Upper lobe of right lung (tissue), 1 donor: ENCODE measurements around the gene PCGF3. TPM values are rescaled to one million over a fixed set of nuclear protein-coding genes. Genes with fewer than 3 reads are reported as not detected.
A peak's percentile ranks its signal among the peaks of the same experiment; 100 is the strongest.

ENCODE experiments used
- ATAC-seq: fragments of 200-7000 bp; cut with Tn5 transposase; one replicate; pipeline ENCODE4 v1.9.1; 2020; ENCODE audit warnings: mild to moderate bottlenecking, moderate library complexity
- DNase-seq: peaks from one replicate; pipeline ENCODE4 v3.0.0-alpha.2; 2020
- H3K27ac ChIP-seq: fragments of 200-600 bp; one replicate; pipeline ENCODE4 v1.8.0; 2022
- H3K27me3 ChIP-seq: fragments of 200-600 bp; one replicate; pipeline ENCODE4 v1.8.0; 2022; ENCODE audit warnings: mild to moderate bottlenecking
- H3K36me3 ChIP-seq: fragments of 200-600 bp; one replicate; pipeline ENCODE4 v1.8.0; 2022
- H3K4me1 ChIP-seq: fragments of 200-600 bp; one replicate; pipeline ENCODE4 v1.8.0; 2022
- H3K4me3 ChIP-seq: fragments of 200-600 bp; one replicate; pipeline ENCODE4 v1.8.0; 2022; ENCODE audit warnings: mild to moderate bottlenecking
- H3K9me3 ChIP-seq: fragments of 200-600 bp; one replicate; pipeline ENCODE4 v1.8.0; 2022
- CTCF ChIP-seq: fragments of 200-600 bp; IDR thresholded peaks from one replicate; pipeline ENCODE4 v1.8.0; 2022; ENCODE audit warnings: antibody characterized with exemption
- intact Hi-C: fragments of 100-400 bp; cut with DNase I; formaldehyde crosslinking; loops from one replicate; pipeline ENCODE4 v1.11.0; 2022
- total RNA-seq: library from RNA; stranded (reverse); fragmentation: NEBNext Ultra II Directional; extraction: Animal tissue kit (Norgen Biotek cat#: 25700); gene quantifications from one replicate; pipeline ENCODE4 v1.2.1, GENCODE V29; 2021
- donor health status: DM: no; HTN: yes; CAD: no; lungs with severe emphysema.

The PCGF3 gene
- total RNA-seq, 1 donor from 2014 or later = 42.2 TPM

DNA sequence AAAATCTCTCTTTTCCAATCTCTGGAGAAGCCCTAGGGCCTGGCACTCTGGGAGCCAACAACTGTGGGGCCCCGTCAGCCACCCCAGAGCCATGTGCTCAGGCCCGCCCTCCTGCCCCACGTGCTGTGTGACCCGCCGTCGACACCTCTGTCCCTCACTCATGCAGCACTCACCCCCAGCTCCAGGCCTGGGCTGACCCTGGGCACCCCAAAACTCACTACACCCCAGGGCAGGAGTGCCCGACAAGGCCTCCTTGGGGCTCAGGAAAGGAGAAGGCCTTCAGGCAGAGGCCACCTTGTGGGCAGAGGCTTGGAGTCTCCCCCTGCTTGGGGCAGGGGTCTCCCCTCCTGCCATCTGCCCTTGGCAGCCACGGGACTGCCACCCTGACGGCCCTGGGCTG is 25.5 kb upstream of the PCGF3 start:
- no peak overlapping the region for H3K4me3 ChIP-seq
- intact Hi-C loops = no loop called here
- H3K4me1 ChIP-seq = peaks cover 24% of the 10 kb centered on the region
- H3K9me3 ChIP-seq = no peaks in the 10 kb centered on the region
- no peaks in the 10 kb centered on the region for H3K27me3 ChIP-seq
- no peak for TF ChIP-seq CTCF
- H3K36me3 ChIP-seq = no peaks in the 10 kb centered on the region
- ATAC-seq (no peak), DNase-seq (no peak)
- no peak overlapping the region for H3K27ac ChIP-seq

- H3K4me3 ChIP-seq = peak overlapping the region; percentile 60
- no peak overlapping the region for H3K27ac ChIP-seq
- H3K27me3 ChIP-seq = no peaks in the 10 kb centered on the region
- ATAC-seq = peak; percentile 1
- peaks cover 19% of the 10 kb centered on the region for H3K4me1 ChIP-seq
- intact Hi-C loops = no loop called here
- TF ChIP-seq CTCF = no peak
- no peaks in the 10 kb centered on the region for H3K36me3 ChIP-seq
- DNase-seq = peak; percentile 74
- no peaks in the 10 kb centered on the region for H3K9me3 ChIP-seq
Measured at GRCh38 chr4:680551-680927, 25.1 kb upstream of the PCGF3 start.

GRCh38 chr4:680928-681645 is 24.5 kb upstream of the PCGF3 start:
- H3K36me3 ChIP-seq = no peaks in the 10 kb centered on the region
- peak; percentile 87 for DNase-seq
- no peaks in the 10 kb centered on the region for H3K9me3 ChIP-seq
- intact Hi-C loops = no loop called here
- H3K4me3 ChIP-seq = peak overlapping the region; percentile 60
- peak; percentile 50 for ATAC-seq
- H3K27me3 ChIP-seq = no peaks in the 10 kb centered on the region
- peaks cover 19% of the 10 kb centered on the region for H3K4me1 ChIP-seq
- TF ChIP-seq CTCF = no peak
- H3K27ac ChIP-seq = no peak overlapping the region

DNA sequence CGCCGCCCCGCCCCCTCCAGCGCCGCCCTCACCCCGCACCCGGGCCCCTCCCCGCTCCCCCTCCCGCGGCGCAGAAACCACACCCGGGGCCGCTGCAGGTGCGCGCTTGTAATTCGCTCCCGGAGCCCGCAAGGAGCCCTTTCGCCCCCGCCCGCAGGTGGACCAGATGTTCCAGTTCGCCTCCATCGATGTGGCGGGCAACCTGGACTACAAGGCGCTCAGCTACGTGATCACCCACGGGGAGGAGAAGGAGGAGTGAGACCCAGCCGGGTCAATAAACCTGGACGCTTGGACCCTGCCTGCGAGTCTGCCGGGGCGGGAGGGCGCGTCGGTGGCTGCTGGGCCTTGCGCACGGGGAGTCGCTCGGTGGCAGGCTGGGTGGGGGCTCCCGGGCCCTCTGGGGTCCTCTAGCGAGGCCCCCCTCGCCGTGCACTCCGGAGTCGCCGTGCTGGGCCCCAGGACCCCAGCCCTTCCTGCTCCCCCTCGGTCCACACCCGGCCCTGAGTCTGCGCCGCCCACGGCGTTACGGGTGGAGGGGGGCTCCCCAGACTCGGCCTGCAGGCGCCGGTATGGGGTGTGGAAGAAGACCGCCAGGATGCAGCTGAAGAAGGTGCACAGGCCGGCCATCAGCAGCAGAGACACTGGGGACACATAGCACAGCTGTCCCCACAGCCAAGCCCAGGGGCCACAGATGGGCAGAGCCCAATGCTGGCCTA is 23.7 kb upstream of the PCGF3 start:
- Histone ChIP-seq H3K36me3 (no peaks in the 10 kb centered on the region), H3K4me3 (no peak overlapping the region), H3K27ac (no peak overlapping the region), H3K4me1 (peaks cover 21% of the 10 kb centered on the region), H3K9me3 (no peaks in the 10 kb centered on the region), H3K27me3 (no peaks in the 10 kb centered on the region)
- intact Hi-C loops = no loop called here
- no peak for TF ChIP-seq CTCF
- DNase-seq = peak; percentile 85
- peak; percentile 51 for ATAC-seq

DNA sequence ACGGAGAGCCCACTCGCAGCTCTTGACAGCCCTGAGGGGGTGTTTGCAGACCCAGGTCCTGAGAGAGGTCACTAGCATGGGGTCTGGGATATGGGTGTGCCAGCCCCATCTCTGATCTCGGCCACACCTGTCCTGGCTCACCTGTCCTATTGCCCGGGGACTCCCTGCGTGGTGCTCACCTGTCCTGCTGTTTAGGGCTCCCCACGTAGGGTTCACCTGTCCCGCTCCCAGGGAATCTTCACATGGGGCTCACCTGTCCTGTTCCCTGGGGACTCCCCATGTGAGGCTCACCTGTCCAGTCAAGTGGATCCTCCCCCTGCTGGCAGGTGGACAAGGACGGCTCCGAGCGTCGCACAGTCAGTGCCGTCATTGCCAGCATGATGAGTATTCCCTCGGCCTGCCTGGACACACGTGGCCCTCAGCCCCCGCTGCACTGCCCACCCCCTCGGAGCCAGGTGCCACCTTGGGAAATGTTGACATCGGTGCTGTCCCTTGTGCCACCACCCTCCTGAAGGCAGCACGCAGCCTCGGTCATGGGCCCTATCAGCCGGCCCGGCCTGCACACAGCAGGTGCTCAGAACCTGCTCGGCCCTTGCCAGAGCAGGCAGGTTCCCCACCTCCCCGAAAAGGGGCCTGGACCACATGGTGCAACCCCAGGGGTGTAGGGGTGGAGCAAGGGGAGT is 23.0 kb upstream of the PCGF3 start:
- no peak overlapping the region for H3K4me3 ChIP-seq
- H3K4me1 ChIP-seq = peaks cover 27% of the 10 kb centered on the region
- ATAC-seq (no peak), DNase-seq (no peak)
- H3K27me3 ChIP-seq = no peaks in the 10 kb centered on the region
- TF ChIP-seq CTCF = no peak
- H3K36me3 ChIP-seq = no peaks in the 10 kb centered on the region
- no peaks in the 10 kb centered on the region for H3K9me3 ChIP-seq
- H3K27ac ChIP-seq = no peak overlapping the region
- intact Hi-C loops = no loop called here
